AG08396 (cell line): ENCODE data around the gene PRKAG2.
"Not testable (repeated sequence)": the region's sequence is repeated elsewhere in the genome, so short reads cannot be mapped to it uniquely, and the experiment has no call there.

Experiments
- DNase-seq: peaks from one replicate; pipeline ENCODE4 v3.0.0; 2012; ENCODE audit warnings: low spot score, mixed read lengths

PRKAG2 gene

DNA sequence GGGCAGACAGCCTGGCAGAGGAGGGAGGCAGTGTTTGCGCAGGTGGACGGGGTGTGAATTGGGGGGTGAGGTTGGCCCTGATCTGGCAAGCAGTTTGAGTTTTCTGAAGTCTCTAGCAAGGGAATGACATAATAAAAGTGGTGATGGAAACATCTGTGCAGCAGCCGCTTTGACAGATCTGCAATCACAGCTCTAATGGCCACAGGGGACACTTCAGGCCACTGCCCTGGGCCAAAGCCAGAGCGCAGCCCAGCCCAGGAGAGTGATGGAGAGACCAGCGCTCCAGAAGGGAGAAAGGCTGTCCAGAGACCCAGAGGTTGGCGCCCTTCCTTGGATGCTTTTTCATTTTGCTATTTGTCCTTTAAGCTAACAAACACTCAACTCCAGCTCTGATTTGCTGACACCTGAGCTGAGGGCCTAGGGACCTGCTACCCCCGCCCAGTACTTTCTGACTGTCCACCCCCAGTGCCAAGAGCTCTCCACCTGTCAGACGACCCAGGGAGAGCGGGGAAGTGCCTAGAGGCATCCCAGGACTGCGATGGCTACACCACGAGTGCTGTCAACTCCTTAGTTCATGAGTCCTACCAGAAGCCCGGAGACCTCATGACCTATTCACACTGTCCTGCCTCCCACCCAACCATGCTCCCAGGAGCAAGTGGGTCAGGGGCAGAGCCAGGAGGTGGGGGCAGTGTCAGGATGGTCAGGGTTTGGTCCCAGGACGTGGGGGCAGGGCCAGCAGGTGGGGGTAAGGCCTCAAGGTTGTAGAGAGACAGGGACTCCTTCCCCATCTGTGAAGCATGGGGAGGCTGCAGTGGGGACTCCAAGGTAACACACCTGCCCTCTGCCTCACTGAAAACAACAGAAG lies 112.6 kb downstream of the PRKAG2 start:
- DNase-seq, result no peak

DNA sequence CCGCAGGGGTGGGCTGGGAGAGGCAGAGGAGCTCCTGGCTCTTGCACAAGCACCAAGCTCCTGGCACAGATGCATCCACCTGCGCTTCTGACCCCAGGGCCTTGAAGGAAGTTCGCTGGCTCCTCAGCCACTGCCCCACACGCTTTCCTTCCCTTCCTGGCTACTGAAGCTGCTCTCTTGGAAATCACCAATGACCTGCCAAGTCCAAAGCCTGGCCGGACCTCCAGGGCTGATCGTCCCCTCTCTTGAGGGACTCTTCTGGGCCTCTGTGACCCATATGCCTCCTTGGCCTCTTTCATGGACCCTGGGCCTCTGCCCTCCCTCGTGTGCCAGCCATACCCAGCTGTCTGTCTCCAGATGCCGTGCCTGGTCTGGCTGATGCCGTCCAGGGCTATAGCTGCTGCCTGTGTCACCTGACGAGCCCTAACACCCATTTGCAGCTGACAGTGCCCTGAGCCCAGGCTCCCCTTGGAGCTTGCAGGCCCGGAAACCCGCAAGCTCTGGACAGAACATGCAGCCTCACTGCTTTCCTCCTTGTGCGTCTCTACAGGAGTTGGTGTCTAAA lies 113.4 kb downstream of the PRKAG2 start:
- DNase-seq, result no peak

DNA sequence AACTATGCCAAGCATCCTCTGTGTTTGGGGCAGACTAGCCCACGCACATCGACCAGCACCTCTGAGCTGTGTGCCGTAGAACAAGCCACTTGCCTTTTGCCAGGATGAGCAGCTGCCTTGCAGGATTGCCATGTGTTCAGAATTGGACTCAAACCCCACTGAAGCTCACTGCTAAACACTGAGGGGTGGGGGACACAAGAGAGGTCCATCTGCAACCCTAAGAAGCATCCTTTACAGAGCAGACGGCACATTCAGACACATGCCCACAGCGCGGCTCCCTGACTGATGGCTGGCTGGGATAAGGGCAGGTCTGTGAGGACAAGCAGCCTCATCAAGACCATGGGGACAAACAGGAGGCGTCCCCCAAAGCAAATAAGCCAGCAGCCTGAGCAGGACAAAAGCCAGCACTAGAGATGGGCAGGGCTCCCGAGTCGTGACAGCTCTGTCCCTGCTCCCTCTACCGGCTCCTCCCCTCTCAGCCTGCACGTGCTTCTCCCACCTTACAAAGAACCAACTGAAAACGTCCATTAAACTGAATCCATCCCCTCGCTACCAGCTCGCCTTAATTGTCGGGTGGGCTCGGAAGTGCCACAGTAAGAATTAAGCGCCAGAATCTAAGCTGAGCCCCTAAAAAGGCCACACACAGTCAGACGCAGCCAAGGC lies 114.2 kb downstream of the PRKAG2 start:
- no peak for DNase-seq

DNA sequence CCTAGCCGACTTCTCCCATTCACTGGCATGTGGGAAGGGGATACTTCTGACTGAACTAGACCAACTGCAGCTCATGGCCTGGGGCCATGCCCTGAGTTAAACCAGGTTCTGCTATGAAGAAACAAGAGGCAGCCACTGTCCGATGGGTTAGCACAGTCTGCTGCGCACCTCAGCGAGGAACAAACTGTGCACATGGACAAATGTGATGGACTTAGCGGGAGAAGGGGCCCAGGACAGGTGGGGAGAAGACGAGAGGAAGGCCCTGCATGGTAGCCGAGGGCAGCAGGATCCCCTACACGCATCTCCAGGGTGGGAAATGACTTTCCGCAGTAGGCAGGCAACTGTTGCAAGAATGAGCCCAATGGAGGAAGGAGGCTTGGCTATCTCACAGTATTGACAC lies 115.0 kb downstream of the PRKAG2 start:
- DNase-seq, result no peak

DNA sequence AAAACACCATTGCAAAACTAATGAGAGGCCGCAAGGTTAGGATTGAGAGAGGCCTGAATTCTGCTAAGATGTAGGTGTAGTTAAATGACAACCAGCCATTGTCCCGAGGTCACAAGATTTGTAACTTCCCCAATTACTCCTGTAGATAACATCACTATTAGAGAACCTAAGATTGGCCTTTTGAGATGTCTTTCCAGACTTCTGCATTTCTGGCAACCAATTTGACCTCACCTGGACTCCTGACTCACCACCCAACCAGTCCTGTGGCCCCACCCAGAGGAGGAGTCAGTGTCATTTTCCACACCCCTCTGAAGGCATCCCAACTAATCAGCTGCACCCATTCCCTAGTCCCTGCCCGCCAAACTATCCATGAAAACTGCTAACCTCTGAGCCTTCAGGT lies 115.7 kb downstream of the PRKAG2 start:
- no peak for DNase-seq

DNA sequence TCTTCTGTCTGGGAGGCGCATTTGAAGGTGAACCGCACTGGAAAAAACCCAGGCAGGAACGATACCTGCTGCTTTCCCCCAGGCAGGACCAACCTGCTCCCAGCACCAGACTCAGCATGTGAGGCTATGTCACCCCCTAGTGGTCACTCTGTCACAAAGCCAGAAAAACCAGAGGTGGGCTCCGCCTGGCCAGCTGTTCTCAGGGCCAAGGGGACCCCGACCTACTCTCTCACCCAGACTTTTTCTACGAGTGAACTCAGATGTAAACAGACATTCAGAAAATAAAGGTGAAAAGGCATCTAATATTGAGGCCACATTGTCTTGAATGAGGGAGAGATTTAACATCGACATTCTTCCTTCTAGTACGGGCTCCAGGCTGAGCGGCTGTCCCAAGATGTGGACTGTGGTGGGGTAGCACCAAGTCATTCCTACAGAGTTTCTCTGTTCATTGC lies 117.3 kb downstream of the PRKAG2 start:
- DNase-seq, result peak; percentile 77

DNA sequence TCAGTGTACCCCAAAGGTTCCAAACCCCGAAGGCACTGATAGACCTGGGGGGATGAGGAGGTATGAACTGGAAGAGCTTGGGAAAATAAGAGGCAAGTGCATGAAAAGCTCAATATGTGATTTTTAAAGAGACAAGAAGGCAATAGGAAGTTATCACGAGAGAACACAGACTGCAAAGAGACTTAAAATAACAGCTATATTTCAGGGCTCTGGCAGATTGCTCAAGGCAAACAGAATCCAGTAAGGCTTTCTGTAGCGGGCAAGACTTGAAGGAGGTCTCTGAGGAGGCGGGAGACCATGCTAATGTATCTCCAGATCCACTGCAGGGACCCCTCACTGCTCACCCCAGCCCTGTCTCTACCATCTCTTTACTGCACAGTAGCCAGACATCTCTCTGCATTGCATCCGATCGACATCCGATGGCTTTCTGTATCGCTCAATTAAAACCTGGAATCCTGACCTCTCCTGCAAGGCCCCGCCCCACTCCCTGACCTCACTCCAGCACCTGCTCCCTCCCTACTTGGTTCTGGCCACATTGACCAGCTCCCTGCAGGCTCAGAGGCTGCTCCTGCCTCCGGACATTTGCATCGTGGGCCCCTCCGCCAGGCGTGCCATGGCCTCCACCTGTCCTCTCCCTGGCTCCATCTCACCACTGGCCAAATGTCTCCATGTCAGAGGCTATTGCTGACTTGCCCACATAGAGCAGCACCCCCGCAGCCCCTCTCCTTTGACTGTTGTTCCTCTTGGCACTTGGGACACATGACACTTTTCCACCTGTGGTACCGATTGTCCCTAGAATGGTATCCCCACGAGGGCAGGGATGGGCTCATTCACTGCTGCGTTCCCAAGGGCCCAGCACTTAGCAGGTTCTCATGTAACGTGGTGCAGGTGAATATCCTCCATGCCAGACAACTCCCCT lies 118.0 kb downstream of the PRKAG2 start:
- DNase-seq, result no peak

DNA sequence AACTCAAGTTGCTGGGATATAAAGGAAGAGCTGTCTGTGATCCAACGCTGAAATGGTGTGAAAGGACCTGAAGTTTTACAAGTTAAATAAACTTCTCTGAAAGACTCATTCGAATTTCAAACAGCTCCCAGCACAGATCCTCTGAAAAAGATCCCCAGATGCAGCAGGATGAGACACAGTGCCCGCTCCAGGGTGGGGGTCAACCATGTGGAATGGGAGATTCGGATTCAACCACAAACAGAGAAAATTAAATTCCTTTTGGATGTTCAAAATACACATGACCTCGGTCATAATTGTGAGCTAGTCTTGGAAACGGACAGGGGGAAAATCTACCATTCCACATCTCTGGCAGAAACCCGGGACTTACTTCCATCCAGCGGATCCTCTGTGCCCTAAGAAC lies 119.6 kb downstream of the PRKAG2 start:
- peak; percentile 49 for DNase-seq

DNA sequence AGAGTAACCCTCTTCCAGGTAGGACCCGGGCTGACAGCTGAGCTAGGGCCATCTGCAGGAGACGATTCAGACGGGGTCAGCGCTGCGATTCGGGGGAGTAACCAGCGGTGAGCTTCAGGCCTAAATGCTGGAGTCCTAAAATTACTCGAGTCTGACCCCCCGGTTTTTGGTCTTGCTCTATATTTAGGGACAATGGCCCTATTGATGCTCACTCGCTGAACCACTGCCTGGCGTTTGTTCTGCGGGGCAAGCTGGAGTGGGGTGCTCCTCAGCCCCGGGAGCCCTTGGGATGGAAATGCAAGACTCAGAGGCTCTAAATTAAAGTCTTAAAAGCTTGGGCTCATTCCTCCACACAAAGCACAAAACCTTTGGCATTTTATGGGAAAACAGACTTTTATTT lies 120.0 kb downstream of the PRKAG2 start:
- no peak for DNase-seq

DNA sequence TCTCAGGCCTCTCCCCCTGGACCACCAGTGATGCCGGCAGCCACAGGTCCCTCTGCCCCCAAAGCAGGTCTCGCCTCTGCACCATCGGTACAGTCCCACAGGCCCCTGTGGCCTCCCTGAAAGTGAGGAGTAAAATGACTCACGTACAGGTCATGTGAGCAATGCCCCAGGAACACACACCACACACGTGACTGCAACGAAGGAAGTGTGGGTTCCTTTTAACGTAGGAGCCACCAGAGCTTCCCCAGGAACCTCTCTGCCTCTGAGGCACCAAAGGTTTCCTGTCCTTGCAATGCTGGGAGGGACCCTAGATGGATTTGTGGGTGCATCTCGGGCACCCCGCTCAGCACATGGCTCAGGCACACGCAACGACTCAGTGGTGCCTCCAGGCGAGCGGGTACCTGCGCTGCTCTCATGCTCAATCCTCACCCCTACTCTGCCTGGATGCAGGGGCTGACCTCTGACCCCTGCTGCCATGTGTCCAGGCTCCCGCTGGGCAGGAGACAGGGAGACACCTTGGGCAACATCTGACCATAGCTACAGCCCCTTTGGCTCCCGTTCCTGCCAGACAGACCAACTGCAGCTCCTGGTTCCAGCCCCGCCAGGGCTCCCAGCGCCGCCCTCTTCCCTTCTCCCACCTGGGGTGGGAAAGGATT lies 120.7 kb downstream of the PRKAG2 start:
- DNase-seq, result peak; percentile 51

DNA sequence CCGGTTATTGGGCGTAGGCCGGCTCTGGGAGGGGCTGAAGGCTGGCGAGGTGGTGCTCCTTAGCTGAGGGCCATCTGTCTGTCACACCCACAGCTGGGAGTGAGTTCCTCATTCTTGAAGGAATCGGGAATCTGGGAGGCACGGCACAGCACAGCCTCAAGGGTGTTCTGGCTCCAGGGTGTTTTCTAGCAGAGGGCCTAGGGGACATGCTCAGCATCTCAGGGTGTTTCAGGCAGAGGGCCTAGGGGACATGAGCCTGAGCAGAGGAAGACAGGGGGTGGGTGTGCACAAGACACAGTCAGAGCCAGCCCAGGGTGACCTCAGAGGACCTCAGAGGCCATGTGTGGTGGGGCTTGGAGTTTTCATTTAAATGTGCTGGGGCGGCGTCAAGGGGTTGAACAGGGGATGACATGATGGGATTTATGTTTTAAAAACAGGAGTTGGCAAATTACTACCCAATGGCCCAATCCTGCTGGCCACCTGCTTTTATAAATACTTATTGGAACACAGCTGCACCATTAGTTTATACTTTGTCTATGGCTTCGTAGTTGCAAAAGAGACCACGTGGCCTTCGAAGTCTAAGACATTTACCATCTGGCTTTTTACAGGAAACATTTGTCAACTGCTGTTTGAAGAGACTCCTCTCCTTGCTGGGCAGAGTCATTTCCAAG lies 121.6 kb downstream of the PRKAG2 start:
- peak; percentile 32 for DNase-seq

DNA sequence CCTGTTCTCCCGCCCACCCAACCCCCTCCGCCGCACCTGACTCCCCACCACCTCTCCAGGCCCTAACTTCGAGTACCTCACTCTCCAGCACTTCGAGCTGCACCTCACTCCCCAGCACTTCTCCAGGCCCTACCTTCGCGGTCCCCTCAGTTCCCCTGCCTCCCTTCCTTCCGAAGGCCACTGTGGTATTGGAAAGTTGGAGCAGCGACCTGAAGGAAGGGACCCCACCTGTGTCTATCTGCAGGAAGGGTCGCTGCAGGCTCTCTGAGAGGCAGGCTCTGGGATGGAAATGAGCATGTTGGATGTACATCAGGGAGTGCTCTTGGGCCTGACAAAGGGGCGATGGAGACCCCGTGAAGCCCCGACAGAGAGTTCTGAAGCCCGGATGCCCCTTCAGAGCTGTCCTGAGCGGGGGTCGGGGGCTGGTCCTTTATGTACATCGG lies 122.2 kb downstream of the PRKAG2 start:
- no peak for DNase-seq

DNA sequence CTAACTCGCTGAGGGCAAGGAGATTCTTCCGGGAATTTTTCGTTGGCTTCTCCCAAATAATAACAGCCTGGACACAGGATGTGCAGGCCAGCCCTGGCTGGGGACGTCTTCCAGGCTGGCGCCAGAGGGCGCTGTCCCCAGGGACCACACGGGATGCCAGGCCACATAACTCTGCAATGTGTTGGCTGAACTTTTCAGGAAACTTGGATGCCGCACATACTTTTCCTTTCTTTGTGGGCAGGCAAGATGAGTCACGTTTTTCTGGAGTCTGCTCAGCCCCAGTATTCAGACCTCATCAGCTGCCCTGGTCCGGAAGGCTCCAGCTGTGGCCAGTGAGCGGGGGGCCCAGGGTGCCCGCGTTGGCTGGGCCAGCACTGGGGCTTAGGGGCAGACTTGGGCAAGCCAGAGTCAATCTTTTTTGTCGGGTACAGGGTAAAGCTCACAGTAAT lies 122.7 kb downstream of the PRKAG2 start:
- DNase-seq, result peak; percentile 94

DNA sequence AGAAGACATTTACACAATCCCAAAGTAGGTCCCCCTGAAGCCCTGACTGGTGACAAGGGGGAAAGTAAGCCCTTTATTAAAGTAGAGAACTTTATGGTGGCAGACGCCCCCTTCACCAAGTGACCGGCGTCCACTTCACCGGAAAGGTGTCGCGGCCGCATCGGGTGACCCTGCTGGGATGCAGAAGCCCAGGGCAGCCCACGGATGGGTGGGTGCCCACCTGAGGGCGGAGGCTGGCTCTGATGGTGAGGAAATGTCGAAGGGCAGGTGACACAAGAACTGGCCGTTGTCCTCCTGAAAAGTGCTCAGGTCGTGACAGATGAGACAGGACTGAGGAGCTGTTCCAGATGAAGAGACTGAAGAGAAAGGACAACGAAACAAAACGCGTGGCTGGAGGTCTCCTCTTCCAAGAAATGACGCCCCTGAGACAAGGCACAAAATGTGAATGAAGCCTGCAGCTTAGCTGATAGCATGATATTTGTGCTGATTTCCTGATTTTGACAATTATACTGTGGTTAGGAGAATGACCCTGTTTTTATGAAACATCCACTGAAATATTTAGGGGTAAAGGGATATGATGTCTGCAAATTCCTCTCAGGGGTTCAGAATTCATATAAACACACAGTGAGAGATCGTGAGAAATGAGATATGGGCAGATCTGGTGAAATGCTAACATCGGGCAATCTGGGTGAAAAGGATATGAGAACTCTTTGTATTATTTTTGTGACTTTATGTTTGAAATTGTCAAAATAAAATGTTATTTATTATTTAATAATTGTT lies 123.9 kb downstream of the PRKAG2 start:
- no peak for DNase-seq

DNA sequence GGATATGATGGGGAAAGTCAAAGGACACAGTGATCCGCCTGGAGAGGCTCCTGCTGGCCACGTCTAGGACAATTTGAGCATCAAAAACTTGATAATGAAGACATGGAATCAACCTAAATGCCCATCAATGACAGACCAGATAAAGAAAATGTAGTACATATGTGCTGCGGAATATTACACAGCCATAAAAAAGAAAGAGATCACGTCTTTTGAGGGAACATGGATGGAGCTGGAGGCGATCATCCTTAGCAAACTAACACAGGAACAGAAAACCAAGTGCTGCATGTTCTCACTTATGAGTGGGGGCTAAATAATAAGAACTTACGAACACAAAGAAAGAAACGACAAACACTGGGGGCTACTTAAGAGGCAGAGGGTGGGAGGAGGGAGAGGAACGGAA lies 124.9 kb downstream of the PRKAG2 start:
- DNase-seq, result no peak

DNA sequence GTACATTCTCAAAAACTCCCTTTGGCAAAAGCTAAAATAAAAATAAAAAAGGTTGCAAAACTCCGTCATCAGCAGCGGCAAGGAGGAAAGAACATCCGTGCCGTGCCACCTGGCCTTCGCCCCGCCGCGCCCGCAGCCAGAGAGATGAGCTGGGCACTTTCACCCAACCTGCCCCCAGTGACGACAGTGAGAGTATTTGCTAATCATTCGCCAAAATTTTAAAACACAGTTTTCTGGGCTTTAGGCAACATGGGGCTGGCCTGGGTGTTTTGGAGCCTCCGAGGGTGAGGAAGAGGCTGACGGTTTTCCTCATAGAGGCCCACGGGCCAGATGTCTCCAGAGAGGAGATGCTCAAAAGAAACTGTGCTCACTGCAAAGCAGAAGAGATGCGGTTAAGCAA lies 128.2 kb downstream of the PRKAG2 start:
- no peak for DNase-seq

DNA sequence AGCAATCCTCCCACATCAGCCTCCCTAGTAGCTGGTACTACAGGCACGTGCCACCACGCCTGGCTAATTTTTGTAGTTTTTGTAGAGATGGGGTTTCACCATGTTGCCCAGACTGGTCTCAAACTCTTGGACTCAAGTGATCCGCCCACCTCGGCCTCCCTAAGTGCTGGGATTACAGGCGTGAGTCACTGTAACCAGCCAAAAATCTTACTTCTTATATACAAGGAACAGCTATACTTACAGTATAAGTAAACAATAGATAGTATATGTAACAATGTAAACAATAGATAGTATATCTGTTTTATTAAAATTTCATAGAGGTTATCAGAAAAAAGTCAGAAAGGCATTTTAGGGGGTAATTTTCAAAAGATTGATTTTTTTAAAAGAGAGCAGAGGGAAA lies 128.9 kb downstream of the PRKAG2 start:
- DNase-seq, result not testable (repeated sequence)

DNA sequence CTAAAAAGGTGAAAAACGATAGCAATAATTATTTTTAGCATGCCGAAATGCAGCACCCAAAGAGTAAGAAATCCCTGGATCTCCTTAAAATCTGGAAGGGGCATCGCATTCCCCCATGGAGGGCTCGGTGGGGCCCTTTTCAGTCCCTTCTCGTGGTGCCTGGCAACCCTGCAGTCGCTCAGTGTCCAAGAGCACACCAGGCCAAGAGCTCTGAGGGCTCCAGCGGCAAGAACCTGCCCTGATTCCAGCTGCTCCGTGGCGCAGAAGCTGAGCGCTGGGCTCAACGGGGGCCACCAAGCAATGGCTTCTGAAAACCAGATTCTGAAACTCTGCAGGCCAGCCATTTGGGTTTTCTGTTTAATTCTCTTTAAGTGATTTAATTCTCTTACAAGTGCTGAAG lies 131.2 kb downstream of the PRKAG2 start:
- no peak for DNase-seq

DNA sequence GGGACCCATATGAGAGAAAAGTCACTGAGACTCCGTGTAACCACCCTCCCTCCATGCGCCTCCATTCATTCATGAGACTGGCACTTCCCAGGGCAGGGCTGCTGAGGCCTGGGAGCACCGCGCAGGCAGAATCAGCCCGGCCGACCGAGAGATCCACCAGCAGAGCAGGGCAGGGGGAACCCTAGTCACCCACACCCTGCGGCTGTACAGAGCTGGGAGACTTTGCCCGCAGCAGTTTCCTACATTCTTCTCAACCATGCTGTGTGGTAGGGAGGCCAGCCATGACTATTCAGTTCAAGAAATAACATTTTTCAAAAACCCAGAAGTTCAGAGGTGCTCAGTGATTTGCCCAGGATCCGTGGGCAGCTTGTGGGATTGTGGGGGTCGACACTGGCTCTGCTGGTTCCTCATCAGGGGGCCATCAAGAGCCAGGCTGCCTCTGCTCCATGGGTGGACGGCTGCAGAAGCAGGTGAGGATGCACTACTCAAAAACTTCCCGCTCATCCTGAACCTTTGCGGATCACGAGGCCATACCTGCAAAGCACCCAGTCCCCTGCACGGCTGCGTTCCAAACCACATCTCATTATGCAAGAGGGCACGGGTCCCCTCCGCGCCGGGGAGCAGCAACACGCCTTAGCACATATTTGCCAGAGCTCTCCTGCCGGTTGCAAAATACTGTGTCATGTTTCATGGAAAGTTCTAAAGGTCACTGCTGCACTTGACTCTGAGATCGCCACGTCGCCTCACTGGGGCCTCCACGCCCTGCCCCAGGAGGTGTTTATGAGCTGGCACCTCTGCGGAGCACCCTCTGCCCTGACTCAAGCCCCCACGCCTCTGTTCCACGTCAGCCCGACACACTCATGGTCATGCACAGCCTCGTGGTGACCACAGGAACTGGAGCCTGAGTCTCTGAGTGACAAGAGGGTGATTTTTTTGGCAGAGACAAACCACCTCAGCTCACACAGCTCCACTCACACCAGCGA lies 132.0 kb downstream of the PRKAG2 start:
- peak; percentile 65 for DNase-seq
